OCI-LY1 (cell line): ENCODE data around the gene MTF1.
"Not testable (repeated sequence)": the region's sequence is repeated elsewhere in the genome, so short reads cannot be mapped to it uniquely, and the experiment has no call there.

Source experiments
- H2AFZ ChIP-seq: fragments of 200-600 bp; sonication (generic), shearing (Covaris generic); 2 replicates; pipeline ENCODE4 v1.6.0; 2014; ENCODE audit warnings: antibody characterized with exemption, mild to moderate bottlenecking, low read length
- H3F3A ChIP-seq: fragments of 200-600 bp; sonication (generic), shearing (Covaris generic); 2 replicates; pipeline ENCODE4 v1.6.0; 2014; ENCODE audit warnings: mild to moderate bottlenecking, antibody characterized with exemption, low read length, moderate library complexity; ENCODE audit not compliant: insufficient read depth
- H3K27ac ChIP-seq: fragments of 200-600 bp; sonication (generic); 2 replicates; pipeline ENCODE4 v1.5.1; 2014; ENCODE audit warnings: low read length, mixed run types, mild to moderate bottlenecking, low read depth; ENCODE audit not compliant: poor library complexity, severe bottlenecking
- H3K27me3 ChIP-seq: fragments of 200-600 bp; sonication (generic); 2 replicates; pipeline ENCODE4 v1.6.0; 2014; ENCODE audit warnings: antibody characterized with exemption, mild to moderate bottlenecking, low read length, moderate library complexity; ENCODE audit not compliant: insufficient read depth
- H3K36me3 ChIP-seq: fragments of 200-600 bp; sonication (generic); 2 replicates; pipeline ENCODE4 v1.6.1; 2014; ENCODE audit warnings: mild to moderate bottlenecking, antibody characterized with exemption, low read length, moderate library complexity, mixed read lengths; ENCODE audit not compliant: insufficient read depth
- H3K4me1 ChIP-seq: fragments of 200-600 bp; sonication (generic); 2 replicates; pipeline ENCODE4 v1.5.1; 2014; ENCODE audit warnings: mild to moderate bottlenecking, low read length, moderate library complexity; ENCODE audit not compliant: insufficient read depth, severe bottlenecking
- H3K4me2 ChIP-seq: fragments of 200-600 bp; sonication (generic), shearing (Covaris generic); 2 replicates; pipeline ENCODE4 v1.6.1; 2014; ENCODE audit warnings: low read length
- H3K4me3 ChIP-seq: fragments of 200-600 bp; sonication (generic); 2 replicates; pipeline ENCODE4 v1.5.1; 2014; ENCODE audit warnings: low read length, low read depth, mild to moderate bottlenecking, mixed read lengths; ENCODE audit not compliant: poor library complexity, severe bottlenecking
- H3K79me2 ChIP-seq: fragments of 200-600 bp; shearing (Covaris generic); 2 replicates; pipeline ENCODE4 v1.6.1; 2016; ENCODE audit warnings: mixed run types, low read length, mixed read lengths; ENCODE audit not compliant: insufficient read depth
- H3K9ac ChIP-seq: fragments of 200-600 bp; sonication (generic), shearing (Covaris generic); 2 replicates; pipeline ENCODE4 v1.6.1; 2014; ENCODE audit warnings: mild to moderate bottlenecking, low read length, mixed read lengths
- H3K9me2 ChIP-seq: fragments of 200-600 bp; sonication (generic), shearing (Covaris generic); 2 replicates; pipeline ENCODE4 v1.6.1; 2014; ENCODE audit warnings: low read depth, mild to moderate bottlenecking, low read length, mixed read lengths
- H3K9me3 ChIP-seq: fragments of 200-600 bp; shearing (Covaris generic); 2 replicates; pipeline ENCODE4 v1.6.1; 2014; ENCODE audit warnings: low read length, mixed read lengths
- H4K20me1 ChIP-seq: fragments of 200-600 bp; sonication (generic), shearing (Covaris generic); 2 replicates; pipeline ENCODE4 v1.6.0; 2016; ENCODE audit warnings: mild to moderate bottlenecking, low read length; ENCODE audit not compliant: insufficient read depth
- CTCF ChIP-seq: fragments of 200-600 bp; sonication (generic), shearing (Covaris generic); IDR thresholded peaks from 2 replicates; pipeline ENCODE4 v1.5.1; 2017; ENCODE audit warnings: mild to moderate bottlenecking, antibody characterized with exemption, low read length, moderate library complexity, mixed read lengths
- EZH2 ChIP-seq: fragments of 200-600 bp; sonication (generic), shearing (Covaris generic); IDR thresholded peaks from 2 replicates; pipeline ENCODE4 v1.8.0; 2017; ENCODE audit warnings: borderline replicate concordance, mixed run types, mild to moderate bottlenecking, antibody characterized with exemption, low read length, moderate library complexity, mixed read lengths

MTF1 gene

GRCh38 chr1:37905727-37906126 lies 46.3 kb upstream of the MTF1 start:
- Histone ChIP-seq H3K27me3 (no peaks in the 10 kb centered on the region), H3K9me3 (peaks cover 5% of the 10 kb centered on the region; the same call in 1 of the 2 replicates), H4K20me1 (no peaks in the 10 kb centered on the region), H3K79me2 (no peaks in the 10 kb centered on the region), H3K27ac (no peak overlapping the region), H3F3A (no peaks in the 10 kb centered on the region), H3K9me2 (no peaks in the 10 kb centered on the region), H3K36me3 (peaks cover 35% of the 10 kb centered on the region), H3K4me3 (no peak overlapping the region), H2AFZ (no peak overlapping the region), H3K4me2 (no peak overlapping the region), H3K4me1 (peaks cover 8% of the 10 kb centered on the region), H3K9ac (no peak overlapping the region)
- TF ChIP-seq CTCF (no peak), EZH2 (no peak)

GRCh38 chr1:37903921-37904320 lies 44.5 kb upstream of the MTF1 start:
- H4K20me1 ChIP-seq, H3K9ac ChIP-seq, H3K27me3 ChIP-seq, H3K79me2 ChIP-seq, H3K4me2 ChIP-seq, H3K9me2 ChIP-seq, H3F3A ChIP-seq, H2AFZ ChIP-seq, H3K27ac ChIP-seq, H3K4me1 ChIP-seq, H3K4me3 ChIP-seq, H3K9me3 ChIP-seq: not testable (repeated sequence)
- peaks cover 35% of the 10 kb centered on the region for H3K36me3 ChIP-seq

- Histone ChIP-seq H4K20me1 (no peaks in the 10 kb centered on the region), H2AFZ (no peak overlapping the region), H3K79me2 (peaks cover 1% of the 10 kb centered on the region; the same call in 1 of the 2 replicates), H3K27me3 (no peaks in the 10 kb centered on the region), H3K9me2 (no peaks in the 10 kb centered on the region), H3K4me3 (no peak overlapping the region), H3F3A (no peaks in the 10 kb centered on the region), H3K9me3 (peaks cover 5% of the 10 kb centered on the region; the same call in 1 of the 2 replicates), H3K27ac (no peak overlapping the region), H3K9ac (no peak overlapping the region), H3K36me3 (peaks cover 40% of the 10 kb centered on the region), H3K4me2 (no peak overlapping the region), H3K4me1 (peaks cover 8% of the 10 kb centered on the region)
- no peak for TF ChIP-seq EZH2
Measured at GRCh38 chr1:37902983-37903382, 43.6 kb upstream of the MTF1 start.

GRCh38 chr1:37901893-37902225 lies 42.5 kb upstream of the MTF1 start:
- H3K36me3 ChIP-seq, result peaks cover 37% of the 10 kb centered on the region
- no peaks in the 10 kb centered on the region for H3K27me3 ChIP-seq
- no peaks in the 10 kb centered on the region for H4K20me1 ChIP-seq
- TF ChIP-seq EZH2 (no peak), CTCF (no peak)
- H3K4me1 ChIP-seq, result peaks cover 8% of the 10 kb centered on the region
- peaks cover 5% of the 10 kb centered on the region; the same call in 1 of the 2 replicates for H3K79me2 ChIP-seq
- H3K9me2 ChIP-seq, result no peaks in the 10 kb centered on the region
- H3K4me2 ChIP-seq, result no peak overlapping the region
- H3F3A ChIP-seq, result no peaks in the 10 kb centered on the region
- H3K9me3 ChIP-seq, result peaks cover 5% of the 10 kb centered on the region; the same call in 1 of the 2 replicates
- no peak overlapping the region for H3K9ac ChIP-seq
- H3K27ac ChIP-seq, result peak overlapping the region; percentile 40
- no peak overlapping the region for H2AFZ ChIP-seq
- no peak overlapping the region for H3K4me3 ChIP-seq
